ENCODE data around the gene TMEM179. TPM values are rescaled to one million over a fixed set of nuclear protein-coding genes. Genes with fewer than 3 reads are reported as not detected.
"Not testable (repeated sequence)": the region's sequence is repeated elsewhere in the genome, so short reads cannot be mapped to it uniquely, and the experiment has no call there.

The TMEM179 gene
- polyA plus RNA-seq, 6 donors from 2014 or later = not detected

DNA sequence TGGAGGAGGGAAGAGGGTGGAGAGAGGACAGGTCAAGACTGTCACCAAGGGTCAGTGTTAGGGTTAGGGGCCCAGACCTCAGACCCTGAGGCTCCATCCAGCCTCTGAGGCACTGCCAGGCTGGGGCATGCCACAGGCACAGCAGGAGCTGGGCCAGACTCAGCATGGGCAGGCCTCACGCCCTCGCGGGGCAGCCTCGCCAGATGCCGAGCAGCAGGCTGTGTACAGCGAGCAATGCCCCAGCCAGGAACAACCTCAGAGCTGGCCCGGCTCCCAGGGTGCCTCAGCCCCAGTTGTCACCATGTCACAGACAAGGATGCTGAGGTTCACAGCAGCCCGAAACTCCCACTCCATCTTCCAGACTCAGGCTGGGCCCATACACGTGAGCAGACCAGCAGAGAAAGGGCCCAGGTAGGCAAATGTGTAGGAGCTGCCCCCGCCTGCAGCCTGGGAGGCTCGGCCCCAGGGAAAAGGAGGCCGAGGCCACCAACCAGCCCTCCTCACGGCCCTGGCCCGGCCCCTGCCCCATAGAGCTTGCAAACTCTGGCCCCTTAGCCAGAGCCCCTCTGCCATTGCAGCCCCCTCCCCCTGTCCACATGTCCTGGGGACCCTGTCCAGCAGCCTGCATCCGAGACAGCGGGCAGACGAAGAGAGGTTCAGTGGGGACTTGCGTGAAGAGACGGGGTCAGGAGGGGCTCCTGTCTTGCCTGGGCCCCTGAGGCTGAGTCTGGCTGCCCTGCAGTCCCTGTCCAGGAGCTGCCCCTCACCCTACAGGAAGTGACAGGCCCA lies 17.5 kb downstream of the TMEM179 start:
- Mint-ChIP-seq H3K4me3 (no peak overlapping the region), H3K27ac (no peak overlapping the region), H3K9me3 (no peaks in the 10 kb centered on the region), H3K27me3 (peaks cover 12 to 26% (median 21%) of the 10 kb centered on the region in 3 donors), H3K4me1 (peaks cover 0 to 4% (median 0%) of the 10 kb centered on the region in 3 donors), H3K36me3 (no peaks in the 10 kb centered on the region)
- ATAC-seq (ENCODE audit: low read depth in 2 of 2) (no peak), DNase-seq (no peak)

DNA sequence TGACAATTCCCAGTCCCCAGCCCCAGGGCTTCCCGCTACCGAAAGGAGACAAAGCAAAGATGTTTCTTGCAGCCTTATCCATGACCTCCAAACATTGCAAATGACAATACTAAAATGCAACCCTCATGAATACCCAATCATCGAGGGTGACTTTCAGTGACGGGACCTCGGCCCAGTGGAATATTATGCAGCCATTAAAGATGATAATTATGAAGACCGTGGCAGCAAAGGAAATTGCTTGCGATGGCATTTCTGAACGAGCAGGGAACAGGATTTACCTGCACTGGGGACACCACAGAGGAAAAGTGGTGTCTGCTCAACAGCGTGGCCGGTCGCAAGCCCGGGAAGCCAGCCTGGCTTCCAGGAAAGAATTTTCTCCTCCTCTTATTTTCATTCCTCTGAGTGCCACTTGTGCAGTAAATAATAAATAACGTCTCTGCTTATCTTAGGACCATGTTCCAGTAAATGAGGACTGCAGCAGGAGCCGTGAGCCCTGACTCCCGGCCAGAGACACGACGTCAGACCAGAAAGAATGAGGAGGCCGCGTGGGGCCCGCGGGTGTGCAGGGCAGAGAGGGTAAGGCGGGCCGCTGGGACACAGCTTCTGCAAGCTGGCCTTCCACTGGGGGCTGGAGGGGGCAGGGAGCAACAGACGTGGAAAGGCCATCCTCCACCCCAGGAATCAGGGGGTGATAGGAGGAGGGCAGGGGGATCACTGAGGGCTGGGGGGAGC lies 18.4 kb downstream of the TMEM179 start:
- no peak for ATAC-seq (ENCODE audit: low read depth in 2 of 2)
- H3K27ac Mint-ChIP-seq = no peak overlapping the region
- H3K9me3 Mint-ChIP-seq = no peaks in the 10 kb centered on the region
- peaks cover 0 to 4% (median 0%) of the 10 kb centered on the region in 3 donors for H3K4me1 Mint-ChIP-seq
- H3K27me3 Mint-ChIP-seq = peaks cover 15 to 30% (median 26%) of the 10 kb centered on the region in 3 donors
- DNase-seq = no peak
- no peak overlapping the region for H3K4me3 Mint-ChIP-seq
- no peaks in the 10 kb centered on the region for H3K36me3 Mint-ChIP-seq

DNA sequence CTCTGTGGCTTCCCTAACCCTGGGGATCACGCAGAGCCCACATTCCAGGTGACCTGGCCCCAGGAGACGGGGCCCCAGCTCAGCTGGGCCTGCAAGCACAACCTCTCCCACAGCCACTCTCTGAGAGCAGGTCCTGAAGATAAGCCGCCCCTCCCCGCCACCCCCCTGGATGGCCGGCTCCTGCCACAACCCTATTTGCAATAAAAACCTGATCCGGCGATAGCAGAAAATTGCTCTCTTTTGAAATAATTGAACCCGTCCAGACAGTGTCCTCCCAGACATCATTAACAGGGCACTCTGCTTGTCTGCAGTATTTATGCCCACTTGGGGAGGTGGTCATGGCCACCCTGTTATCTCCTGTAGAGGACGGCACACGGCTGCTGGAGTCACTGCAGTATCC lies 20.0 kb downstream of the TMEM179 start:
- no peak for ATAC-seq (ENCODE audit: low read depth in 2 of 2)

DNA sequence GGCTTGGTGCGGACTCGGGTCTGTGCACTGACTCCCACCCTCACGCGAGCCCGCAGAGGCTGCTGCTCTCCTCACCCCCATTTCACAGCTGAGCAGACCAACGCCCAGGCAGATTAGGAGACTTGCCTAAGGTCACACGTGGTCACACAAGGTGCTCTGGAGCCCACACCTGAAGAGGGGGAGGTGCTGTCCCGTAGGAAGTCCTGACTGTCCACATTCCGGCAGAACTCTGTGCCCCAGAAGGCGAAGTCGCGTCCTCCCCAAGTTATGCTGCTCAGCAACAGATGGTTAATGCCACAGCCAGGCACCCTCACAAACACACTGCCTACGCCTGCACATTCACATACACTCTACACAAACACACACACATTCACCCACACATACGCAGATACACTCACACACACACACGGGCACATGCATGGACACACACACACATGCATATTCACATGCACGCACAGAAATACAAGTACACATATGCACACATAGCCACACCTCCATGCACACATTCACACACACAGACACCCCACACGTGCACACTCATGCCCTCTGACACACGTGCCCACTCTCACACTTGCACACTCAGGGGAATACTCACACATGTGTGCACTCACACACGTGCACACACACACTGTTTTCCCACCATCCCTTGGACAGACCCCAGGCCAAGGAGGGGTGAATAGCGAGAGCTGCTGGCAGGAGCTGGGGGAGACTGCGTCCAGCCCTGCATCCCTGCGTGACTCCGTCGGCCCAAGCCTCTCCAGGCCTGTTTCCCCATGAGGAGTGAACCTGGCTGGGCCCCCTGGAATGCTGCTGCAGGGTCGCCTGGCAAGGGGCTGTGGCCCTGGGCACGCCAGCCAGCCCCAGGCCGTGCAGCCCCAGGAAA lies 20.9 kb downstream of the TMEM179 start:
- DNase-seq (no peak), ATAC-seq (ENCODE audit: low read depth in 2 of 2) (no peak)
- Mint-ChIP-seq H3K9me3 (no peaks in the 10 kb centered on the region), H3K27me3 (peaks cover 15 to 32% (median 30%) of the 10 kb centered on the region in 3 donors), H3K36me3 (no peaks in the 10 kb centered on the region), H3K4me3 (no peak overlapping the region), H3K27ac (peak overlapping the region in 1 of 6 donors; percentile 26), H3K4me1 (peaks cover 0 to 4% (median 0%) of the 10 kb centered on the region in 3 donors)

More for the DNA sequence above, 20.0 kb downstream of the TMEM179 start:
- Mint-ChIP-seq H3K36me3 (no peaks in the 10 kb centered on the region), H3K27me3 (peaks cover 15 to 32% (median 27%) of the 10 kb centered on the region in 3 donors), H3K4me1 (peaks cover 0 to 4% (median 0%) of the 10 kb centered on the region in 3 donors), H3K27ac (no peak overlapping the region), H3K4me3 (no peak overlapping the region), H3K9me3 (no peaks in the 10 kb centered on the region)
- DNase-seq = no peak

DNA sequence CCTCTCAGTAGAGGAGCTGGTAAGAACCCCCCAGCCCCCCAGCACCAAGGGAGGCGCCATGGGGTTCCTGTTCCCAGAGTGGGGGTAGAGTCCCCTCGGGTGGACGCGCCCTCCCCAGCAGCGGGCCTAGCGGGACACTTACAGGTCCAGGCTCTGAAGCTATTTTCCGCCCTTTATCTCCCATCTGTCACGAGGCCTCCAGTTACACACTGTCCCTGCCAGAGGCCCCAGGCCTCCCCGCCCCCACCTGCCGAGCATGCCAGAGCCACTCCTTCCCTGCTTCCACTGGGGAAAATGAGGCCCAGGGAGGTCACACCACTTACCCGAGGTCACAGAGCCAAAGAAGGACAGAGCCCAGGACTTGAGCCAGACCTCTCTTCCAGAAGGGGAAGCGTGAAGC lies 21.9 kb downstream of the TMEM179 start:
- no peak for DNase-seq
- Mint-ChIP-seq H3K36me3 (no peaks in the 10 kb centered on the region), H3K4me3 (no peak overlapping the region), H3K27ac (no peak overlapping the region), H3K27me3 (peaks cover 15 to 35% (median 32%) of the 10 kb centered on the region in 3 donors), H3K9me3 (no peaks in the 10 kb centered on the region), H3K4me1 (peaks cover 0 to 4% (median 0%) of the 10 kb centered on the region in 3 donors)
- no peak for ATAC-seq (ENCODE audit: low read depth in 2 of 2)

DNA sequence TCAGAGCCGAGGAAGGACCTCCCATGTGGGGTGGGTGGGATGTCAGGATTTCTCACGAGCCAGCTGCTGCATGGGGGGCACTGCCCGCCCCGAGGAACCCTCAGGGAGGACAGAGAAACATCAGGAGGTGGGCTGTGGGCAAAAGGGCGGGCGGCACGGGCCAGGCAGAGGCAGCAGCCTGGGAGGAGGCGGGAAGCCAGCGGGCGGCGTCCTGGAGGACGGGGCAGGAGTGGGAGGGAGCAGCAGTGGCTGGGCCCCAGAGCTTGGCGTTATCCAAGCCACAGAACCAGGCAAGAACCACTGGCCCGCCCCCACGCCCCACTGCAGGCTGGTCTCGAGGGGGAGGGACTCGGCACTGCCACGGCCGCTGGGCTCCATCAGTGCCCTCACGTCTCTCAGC lies 22.6 kb downstream of the TMEM179 start:
- ATAC-seq (ENCODE audit: low read depth in 2 of 2) (no peak), DNase-seq (no peak)
- no peaks in the 10 kb centered on the region for H3K9me3 Mint-ChIP-seq
- peaks cover 0 to 4% (median 0%) of the 10 kb centered on the region in 3 donors for H3K4me1 Mint-ChIP-seq
- H3K27me3 Mint-ChIP-seq = peaks cover 15 to 39% (median 32%) of the 10 kb centered on the region in 3 donors
- H3K36me3 Mint-ChIP-seq = no peaks in the 10 kb centered on the region
- H3K27ac Mint-ChIP-seq = no peak overlapping the region
- no peak overlapping the region for H3K4me3 Mint-ChIP-seq

DNA sequence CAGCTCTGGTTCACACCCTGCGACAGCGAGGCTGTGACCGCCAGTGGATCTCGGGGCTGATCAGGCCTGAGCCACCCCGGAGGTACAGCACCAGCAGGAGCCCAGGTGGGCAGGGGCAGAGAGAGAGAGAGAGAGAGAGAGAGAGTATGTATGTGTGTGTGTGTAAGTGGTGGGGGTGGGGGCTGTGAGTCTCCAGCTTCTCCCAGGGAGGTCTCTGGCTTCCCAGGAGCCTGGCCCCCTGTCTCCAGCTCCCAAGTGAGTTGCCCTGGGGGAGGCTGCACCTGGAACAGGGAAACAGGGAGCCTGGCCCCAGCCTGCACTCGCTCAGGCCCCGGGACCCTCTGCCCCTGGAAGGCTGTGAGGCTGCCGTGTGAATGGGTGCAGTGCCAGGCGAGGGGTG lies 23.1 kb downstream of the TMEM179 start:
- no peaks in the 10 kb centered on the region for H3K36me3 Mint-ChIP-seq
- DNase-seq (no peak), ATAC-seq (ENCODE audit: low read depth in 2 of 2) (no peak)
- H3K4me1 Mint-ChIP-seq = peaks cover 0 to 4% (median 0%) of the 10 kb centered on the region in 3 donors
- H3K9me3 Mint-ChIP-seq = no peaks in the 10 kb centered on the region
- no peak overlapping the region for H3K27ac Mint-ChIP-seq
- peaks cover 15 to 39% (median 30%) of the 10 kb centered on the region in 3 donors for H3K27me3 Mint-ChIP-seq
- H3K4me3 Mint-ChIP-seq = no peak overlapping the region

DNA sequence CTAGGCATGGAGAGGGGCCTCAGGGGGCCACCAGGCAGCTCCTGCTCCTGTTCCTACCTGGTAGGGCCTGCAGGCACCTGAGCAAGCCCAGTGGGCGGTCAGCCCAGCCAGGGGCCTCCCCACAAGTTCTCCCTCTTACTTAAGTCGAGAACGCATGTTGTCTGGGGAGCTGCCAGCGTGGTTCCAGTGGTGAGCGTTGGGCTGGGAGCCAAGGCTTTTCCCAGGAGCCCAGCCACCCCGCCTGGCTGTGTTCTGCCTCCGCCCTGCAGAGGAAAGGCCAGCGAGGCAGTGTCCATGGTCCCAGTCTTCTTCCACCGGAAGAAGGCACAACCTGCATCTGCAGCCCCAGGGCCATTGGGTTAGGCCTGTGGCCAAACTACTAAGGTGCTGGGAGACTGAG lies 23.6 kb downstream of the TMEM179 start:
- Mint-ChIP-seq H3K27ac (no peak overlapping the region), H3K36me3 (no peaks in the 10 kb centered on the region), H3K4me3 (no peak overlapping the region), H3K4me1 (peaks cover 0 to 4% (median 0%) of the 10 kb centered on the region in 3 donors), H3K27me3 (peaks cover 14 to 39% (median 30%) of the 10 kb centered on the region in 3 donors), H3K9me3 (no peaks in the 10 kb centered on the region)
- no peak for ATAC-seq (ENCODE audit: low read depth in 2 of 2)
- no peak for DNase-seq

DNA sequence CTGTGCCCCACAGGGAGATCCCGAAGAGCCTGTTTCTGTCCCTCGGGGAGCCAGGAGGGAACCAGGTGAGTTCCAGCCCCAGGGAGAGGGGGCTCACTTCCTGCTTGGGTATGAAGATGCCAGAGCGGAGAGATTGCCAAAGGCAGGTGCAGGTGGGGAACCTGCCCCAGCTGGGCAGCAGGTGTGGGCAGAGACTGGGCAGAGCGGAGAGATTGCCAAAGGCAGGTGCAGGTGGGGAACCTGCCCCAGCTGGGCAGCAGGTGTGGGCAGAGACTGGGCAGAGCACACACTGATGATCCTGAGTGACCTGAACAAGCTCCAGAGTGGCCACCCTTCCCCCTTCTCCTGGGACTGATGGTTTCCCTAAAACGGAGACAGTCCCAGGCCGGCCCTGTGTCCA lies 24.6 kb downstream of the TMEM179 start:
- peaks cover 8 to 32% (median 24%) of the 10 kb centered on the region in 3 donors for H3K27me3 Mint-ChIP-seq
- H3K27ac Mint-ChIP-seq; H3K4me3 Mint-ChIP-seq; H3K4me1 Mint-ChIP-seq; ATAC-seq (ENCODE audit: low read depth in 2 of 2); H3K36me3 Mint-ChIP-seq; DNase-seq; H3K9me3 Mint-ChIP-seq: not testable (repeated sequence)

DNA sequence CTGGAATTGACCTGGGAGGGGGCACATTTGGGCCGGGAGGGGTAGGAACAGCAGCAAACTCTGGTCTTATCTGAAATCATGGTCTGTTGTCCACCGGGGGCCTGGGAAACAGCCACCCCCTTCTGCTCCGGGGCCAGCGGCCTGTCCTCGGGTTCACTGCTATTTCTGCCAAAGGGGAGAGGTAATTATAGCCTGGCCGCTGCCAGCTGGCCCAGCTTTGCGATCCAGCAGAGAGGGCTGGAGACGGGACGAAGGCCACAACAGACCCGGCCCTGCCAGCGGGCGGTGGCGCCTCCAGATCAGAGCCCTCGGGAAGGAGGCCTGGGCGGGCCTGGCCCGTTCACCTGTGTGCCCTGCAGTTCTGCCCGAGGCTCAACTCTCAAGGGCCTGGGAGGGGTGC lies 25.1 kb downstream of the TMEM179 start, which contains the start of gene C14orf180:
C14orf180 (plus strand) TSS at position 258 of the 400 bp plus-strand sequence. CDS start 6,667 bp downstream, outside the sequence.
- peaks cover 0 to 4% (median 0%) of the 10 kb centered on the region in 3 donors for H3K4me1 Mint-ChIP-seq
- no peaks in the 10 kb centered on the region for H3K36me3 Mint-ChIP-seq
- no peaks in the 10 kb centered on the region for H3K9me3 Mint-ChIP-seq
- no peak within 1 kb of the TSS for H3K4me3 Mint-ChIP-seq
- H3K27ac Mint-ChIP-seq = no peak within 1 kb of the TSS
- H3K27me3 Mint-ChIP-seq = peaks cover 8 to 32% (median 24%) of the 10 kb centered on the region in 3 donors
- DNase-seq (no peak), ATAC-seq (ENCODE audit: low read depth in 2 of 2) (no peak)

DNA sequence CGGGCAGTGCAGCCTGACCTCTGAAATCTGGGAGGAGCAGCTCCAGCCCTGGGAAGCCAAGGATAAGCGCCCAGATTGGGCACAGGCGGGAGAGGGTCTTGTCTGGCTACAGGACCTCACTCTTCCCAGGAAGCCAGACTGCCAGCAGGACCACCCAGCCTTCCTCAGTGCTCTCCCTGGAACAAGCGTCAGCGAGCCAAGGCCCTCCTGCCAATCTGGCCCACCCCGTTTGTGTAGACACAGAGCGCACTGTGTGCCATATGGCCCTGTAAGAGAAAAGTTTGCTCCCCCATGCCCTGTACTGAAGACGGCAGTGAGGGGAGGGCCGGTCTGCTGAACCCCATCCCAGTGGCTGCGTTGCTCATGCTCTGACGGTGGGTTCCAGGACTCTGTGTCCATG lies 26.3 kb downstream of the TMEM179 start:
- Mint-ChIP-seq H3K36me3 (no peaks in the 10 kb centered on the region), H3K4me3 (no peak overlapping the region), H3K9me3 (no peaks in the 10 kb centered on the region), H3K27me3 (peaks cover 9 to 26% (median 16%) of the 10 kb centered on the region in 3 donors), H3K4me1 (no peaks in the 10 kb centered on the region), H3K27ac (no peak overlapping the region)
- ATAC-seq (ENCODE audit: low read depth in 2 of 2) = no peak
- no peak for DNase-seq

DNA sequence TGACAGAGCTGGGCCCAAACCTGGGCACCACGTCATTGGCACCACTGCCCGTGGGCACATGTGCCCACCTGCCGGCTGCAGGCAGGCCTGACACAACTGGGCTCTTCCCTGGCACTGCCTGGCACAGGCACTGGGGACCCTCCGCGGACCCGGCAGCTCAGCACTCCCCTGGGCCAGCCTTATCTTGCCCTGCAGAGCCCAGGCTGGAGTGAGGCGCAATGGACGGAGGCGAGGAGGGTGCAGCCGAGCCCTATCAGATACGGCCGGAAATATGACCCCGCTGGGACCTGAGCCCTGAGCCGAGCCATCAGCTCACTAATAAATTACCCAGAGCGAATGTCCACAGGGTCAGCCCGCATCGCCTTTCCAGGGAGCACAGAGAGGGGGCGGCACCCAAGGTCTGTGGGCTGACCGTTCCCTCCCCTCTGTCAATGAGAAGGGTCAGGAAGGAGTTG lies 26.7 kb downstream of the TMEM179 start:
- no peaks in the 10 kb centered on the region for H3K9me3 Mint-ChIP-seq
- no peak overlapping the region for H3K27ac Mint-ChIP-seq
- no peaks in the 10 kb centered on the region for H3K36me3 Mint-ChIP-seq
- no peaks in the 10 kb centered on the region for H3K4me1 Mint-ChIP-seq
- ATAC-seq (ENCODE audit: low read depth in 2 of 2) (no peak), DNase-seq (no peak)
- no peak overlapping the region for H3K4me3 Mint-ChIP-seq
- peaks cover 9 to 26% (median 16%) of the 10 kb centered on the region in 3 donors for H3K27me3 Mint-ChIP-seq

DNA sequence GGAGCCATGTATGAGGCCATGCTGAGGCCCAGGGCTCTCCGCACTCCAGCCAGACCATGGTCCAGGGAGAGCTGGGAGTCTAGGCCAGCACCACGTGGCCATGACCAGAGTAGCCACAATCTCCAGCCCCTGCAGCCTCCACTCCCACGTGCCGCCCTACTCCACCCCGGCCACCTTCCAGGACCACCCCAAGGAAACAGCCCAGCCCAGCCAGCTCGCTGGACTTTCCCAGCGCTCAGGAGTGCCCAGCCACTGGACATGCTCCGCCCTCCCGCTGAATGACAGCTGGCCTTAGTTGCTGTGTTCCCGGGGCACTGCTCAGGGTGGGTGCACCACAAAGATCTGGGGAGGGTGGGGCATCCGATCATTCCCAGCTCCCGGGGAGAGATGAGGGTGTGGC lies 27.1 kb downstream of the TMEM179 start:
- DNase-seq (no peak), ATAC-seq (ENCODE audit: low read depth in 2 of 2) (no peak)
- no peaks in the 10 kb centered on the region for H3K4me1 Mint-ChIP-seq
- H3K4me3 Mint-ChIP-seq = no peak overlapping the region
- H3K36me3 Mint-ChIP-seq = no peaks in the 10 kb centered on the region
- peaks cover 9 to 29% (median 16%) of the 10 kb centered on the region in 3 donors for H3K27me3 Mint-ChIP-seq
- H3K27ac Mint-ChIP-seq = no peak overlapping the region
- H3K9me3 Mint-ChIP-seq = no peaks in the 10 kb centered on the region

Data from naive B cell (primary cell).